ENCODE results near the gene SEC61A2.

DNA sequence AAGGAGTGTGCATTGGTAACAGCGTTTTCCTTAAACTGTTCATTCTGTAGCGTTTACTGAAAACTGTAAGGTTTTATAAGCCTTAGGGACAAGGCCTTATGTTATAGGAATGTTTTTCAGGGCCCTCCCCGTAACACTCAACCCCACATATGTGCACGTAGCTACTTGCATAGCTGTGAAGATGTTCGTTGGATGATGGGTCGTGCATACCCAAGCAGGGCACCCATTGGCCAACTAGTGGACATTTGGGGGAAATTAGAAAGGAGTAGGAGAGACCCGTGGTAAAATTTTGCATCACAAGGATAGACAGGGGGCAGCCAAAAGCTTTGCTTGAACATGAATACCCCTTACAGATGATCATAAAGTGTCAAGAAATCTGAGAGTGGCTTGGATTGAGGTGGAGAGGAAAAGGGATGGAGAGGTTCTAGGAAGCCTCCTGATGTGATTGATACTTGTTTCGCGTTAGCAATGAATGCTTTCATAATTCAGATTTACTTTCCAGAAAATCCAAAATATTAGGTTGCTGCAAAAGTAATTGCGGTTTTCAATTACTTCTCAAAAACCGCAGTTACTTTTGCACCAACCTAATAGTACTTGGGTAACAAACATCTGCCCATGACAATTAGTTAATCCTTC is 878 bp downstream of the SEC61A2 start:
- TF ChIP-seq, protein P1, sequence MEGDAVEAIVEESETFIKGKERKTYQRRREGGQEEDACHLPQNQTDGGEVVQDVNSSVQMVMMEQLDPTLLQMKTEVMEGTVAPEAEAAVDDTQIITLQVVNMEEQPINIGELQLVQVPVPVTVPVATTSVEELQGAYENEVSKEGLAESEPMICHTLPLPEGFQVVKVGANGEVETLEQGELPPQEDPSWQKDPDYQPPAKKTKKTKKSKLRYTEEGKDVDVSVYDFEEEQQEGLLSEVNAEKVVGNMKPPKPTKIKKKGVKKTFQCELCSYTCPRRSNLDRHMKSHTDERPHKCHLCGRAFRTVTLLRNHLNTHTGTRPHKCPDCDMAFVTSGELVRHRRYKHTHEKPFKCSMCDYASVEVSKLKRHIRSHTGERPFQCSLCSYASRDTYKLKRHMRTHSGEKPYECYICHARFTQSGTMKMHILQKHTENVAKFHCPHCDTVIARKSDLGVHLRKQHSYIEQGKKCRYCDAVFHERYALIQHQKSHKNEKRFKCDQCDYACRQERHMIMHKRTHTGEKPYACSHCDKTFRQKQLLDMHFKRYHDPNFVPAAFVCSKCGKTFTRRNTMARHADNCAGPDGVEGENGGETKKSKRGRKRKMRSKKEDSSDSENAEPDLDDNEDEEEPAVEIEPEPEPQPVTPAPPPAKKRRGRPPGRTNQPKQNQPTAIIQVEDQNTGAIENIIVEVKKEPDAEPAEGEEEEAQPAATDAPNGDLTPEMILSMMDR (conservative IDR thresholded peaks at IDR 0.05; ENCODE audit: low read depth in 2 of 2) = peak; percentile 40 to 59
- no peak for TF ChIP-seq EZH2 (IDR thresholded peaks at IDR 0.05; ENCODE audit: low read depth, unreplicated experiment)
- no peak for TF ChIP-seq POLR2AphosphoS5 (IDR thresholded peaks at IDR 0.05; ENCODE audit: low read depth)
- no peak for TF ChIP-seq CREB1 (CRISPR knock-in tag; IDR thresholded peaks at IDR 0.05; ENCODE audit: low read depth)
- TF ChIP-seq, protein P2, sequence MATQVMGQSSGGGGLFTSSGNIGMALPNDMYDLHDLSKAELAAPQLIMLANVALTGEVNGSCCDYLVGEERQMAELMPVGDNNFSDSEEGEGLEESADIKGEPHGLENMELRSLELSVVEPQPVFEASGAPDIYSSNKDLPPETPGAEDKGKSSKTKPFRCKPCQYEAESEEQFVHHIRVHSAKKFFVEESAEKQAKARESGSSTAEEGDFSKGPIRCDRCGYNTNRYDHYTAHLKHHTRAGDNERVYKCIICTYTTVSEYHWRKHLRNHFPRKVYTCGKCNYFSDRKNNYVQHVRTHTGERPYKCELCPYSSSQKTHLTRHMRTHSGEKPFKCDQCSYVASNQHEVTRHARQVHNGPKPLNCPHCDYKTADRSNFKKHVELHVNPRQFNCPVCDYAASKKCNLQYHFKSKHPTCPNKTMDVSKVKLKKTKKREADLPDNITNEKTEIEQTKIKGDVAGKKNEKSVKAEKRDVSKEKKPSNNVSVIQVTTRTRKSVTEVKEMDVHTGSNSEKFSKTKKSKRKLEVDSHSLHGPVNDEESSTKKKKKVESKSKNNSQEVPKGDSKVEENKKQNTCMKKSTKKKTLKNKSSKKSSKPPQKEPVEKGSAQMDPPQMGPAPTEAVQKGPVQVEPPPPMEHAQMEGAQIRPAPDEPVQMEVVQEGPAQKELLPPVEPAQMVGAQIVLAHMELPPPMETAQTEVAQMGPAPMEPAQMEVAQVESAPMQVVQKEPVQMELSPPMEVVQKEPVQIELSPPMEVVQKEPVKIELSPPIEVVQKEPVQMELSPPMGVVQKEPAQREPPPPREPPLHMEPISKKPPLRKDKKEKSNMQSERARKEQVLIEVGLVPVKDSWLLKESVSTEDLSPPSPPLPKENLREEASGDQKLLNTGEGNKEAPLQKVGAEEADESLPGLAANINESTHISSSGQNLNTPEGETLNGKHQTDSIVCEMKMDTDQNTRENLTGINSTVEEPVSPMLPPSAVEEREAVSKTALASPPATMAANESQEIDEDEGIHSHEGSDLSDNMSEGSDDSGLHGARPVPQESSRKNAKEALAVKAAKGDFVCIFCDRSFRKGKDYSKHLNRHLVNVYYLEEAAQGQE (IDR thresholded peaks at IDR 0.05; ENCODE audit: unreplicated experiment) = no peak
- no peak for TF ChIP-seq JUNB (IDR thresholded peaks at IDR 0.05; ENCODE audit: unreplicated experiment)
- no peak for TF ChIP-seq EZH2phosphoT487 (IDR thresholded peaks at IDR 0.05; ENCODE audit: unreplicated experiment)
- TF ChIP-seq, protein P3, sequence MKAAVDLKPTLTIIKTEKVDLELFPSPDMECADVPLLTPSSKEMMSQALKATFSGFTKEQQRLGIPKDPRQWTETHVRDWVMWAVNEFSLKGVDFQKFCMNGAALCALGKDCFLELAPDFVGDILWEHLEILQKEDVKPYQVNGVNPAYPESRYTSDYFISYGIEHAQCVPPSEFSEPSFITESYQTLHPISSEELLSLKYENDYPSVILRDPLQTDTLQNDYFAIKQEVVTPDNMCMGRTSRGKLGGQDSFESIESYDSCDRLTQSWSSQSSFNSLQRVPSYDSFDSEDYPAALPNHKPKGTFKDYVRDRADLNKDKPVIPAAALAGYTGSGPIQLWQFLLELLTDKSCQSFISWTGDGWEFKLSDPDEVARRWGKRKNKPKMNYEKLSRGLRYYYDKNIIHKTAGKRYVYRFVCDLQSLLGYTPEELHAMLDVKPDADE (IDR thresholded peaks at IDR 0.05) = no peak

Data from GM23338 (cell line).